ENCODE results near the gene TCP11L2.

- no peak for TF ChIP-seq ZSCAN18 (tag by site-specific recombination; IDR thresholded peaks at IDR 0.05)
- TF ChIP-seq PATZ1 (tag by site-specific recombination; IDR thresholded peaks at IDR 0.05) = no peak
- no peak for TF ChIP-seq OSR2 (tag by site-specific recombination; IDR thresholded peaks at IDR 0.05)
- TF ChIP-seq ZNF366 (tag by site-specific recombination; conservative IDR thresholded peaks at IDR 0.05) = no peak
- TF ChIP-seq MYNN (tag by site-specific recombination; IDR thresholded peaks at IDR 0.05; ENCODE audit: borderline replicate concordance) = no peak
- no peak for TF ChIP-seq PRDM1 (tag by site-specific recombination; IDR thresholded peaks at IDR 0.05)
- no peak for TF ChIP-seq ZBTB17 (tag by site-specific recombination; IDR thresholded peaks at IDR 0.05)
- TF ChIP-seq ZNF529 (tag by site-specific recombination; IDR thresholded peaks at IDR 0.05; ENCODE audit: insufficient replicate concordance) = no peak
- no peak for TF ChIP-seq ZBTB49 (tag by site-specific recombination; IDR thresholded peaks at IDR 0.05; ENCODE audit: low read depth)
- TF ChIP-seq ZNF654 (tag by site-specific recombination; IDR thresholded peaks at IDR 0.05; ENCODE audit: low read depth) = no peak
- TF ChIP-seq, protein P1, sequence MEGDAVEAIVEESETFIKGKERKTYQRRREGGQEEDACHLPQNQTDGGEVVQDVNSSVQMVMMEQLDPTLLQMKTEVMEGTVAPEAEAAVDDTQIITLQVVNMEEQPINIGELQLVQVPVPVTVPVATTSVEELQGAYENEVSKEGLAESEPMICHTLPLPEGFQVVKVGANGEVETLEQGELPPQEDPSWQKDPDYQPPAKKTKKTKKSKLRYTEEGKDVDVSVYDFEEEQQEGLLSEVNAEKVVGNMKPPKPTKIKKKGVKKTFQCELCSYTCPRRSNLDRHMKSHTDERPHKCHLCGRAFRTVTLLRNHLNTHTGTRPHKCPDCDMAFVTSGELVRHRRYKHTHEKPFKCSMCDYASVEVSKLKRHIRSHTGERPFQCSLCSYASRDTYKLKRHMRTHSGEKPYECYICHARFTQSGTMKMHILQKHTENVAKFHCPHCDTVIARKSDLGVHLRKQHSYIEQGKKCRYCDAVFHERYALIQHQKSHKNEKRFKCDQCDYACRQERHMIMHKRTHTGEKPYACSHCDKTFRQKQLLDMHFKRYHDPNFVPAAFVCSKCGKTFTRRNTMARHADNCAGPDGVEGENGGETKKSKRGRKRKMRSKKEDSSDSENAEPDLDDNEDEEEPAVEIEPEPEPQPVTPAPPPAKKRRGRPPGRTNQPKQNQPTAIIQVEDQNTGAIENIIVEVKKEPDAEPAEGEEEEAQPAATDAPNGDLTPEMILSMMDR (tag by site-specific recombination; IDR thresholded peaks at IDR 0.05) = no peak
- no peak for TF ChIP-seq OVOL3 (tag by site-specific recombination; IDR thresholded peaks at IDR 0.05)
Measured at GRCh38 chr12:106344131-106344530, 41.6 kb downstream of the TCP11L2 start.
